ENCODE data around the gene SP6.

SP6 gene

GRCh38 chr17:47850692-47851573 lies at the start of gene SP6:
Gene SP6, minus strand, starts transcription at chr17:47851163. Its CDS starts 2,734 bp downstream, at chr17:47848429.
- TF ChIP-seq CEBPB (IDR thresholded peaks at IDR 0.05) (no peak), CREB1 (IDR thresholded peaks at IDR 0.05; ENCODE audit: low read depth) (no peak), ZBTB7A (IDR thresholded peaks at IDR 0.05; ENCODE audit: low read depth) (peak; percentile 23), YY1 (IDR thresholded peaks at IDR 0.05; ENCODE audit: low read depth) (no peak), TAF1 (IDR thresholded peaks at IDR 0.05; ENCODE audit: low read depth) (no peak; the same call in 1 of the 2 replicates), RAD21 (IDR thresholded peaks at IDR 0.05; ENCODE audit: low read depth) (peak; percentile 7; the same call in 1 of the 2 replicates), REST (IDR thresholded peaks at IDR 0.05; ENCODE audit: low read depth) (no peak), TCF12 (IDR thresholded peaks at IDR 0.05; ENCODE audit: low read depth) (no peak), FOXM1 (IDR thresholded peaks at IDR 0.05; ENCODE audit: borderline replicate concordance, low read depth) (no peak), EGR1 (IDR thresholded peaks at IDR 0.05) (no peak), MAX (IDR thresholded peaks at IDR 0.05) (peak; percentile 51), EP300 (IDR thresholded peaks at IDR 0.05; ENCODE audit: borderline replicate concordance) (no peak), NFIC (IDR thresholded peaks at IDR 0.05) (peak; percentile 26; the same call in 1 of the 2 replicates), TEAD4 (IDR thresholded peaks at IDR 0.05) (no peak; the same call in 1 of the 2 replicates), USF1 (IDR thresholded peaks at IDR 0.05) (no peak)

GRCh38 chr17:47899643-47900042 lies 48.7 kb upstream of the SP6 start:
- TF ChIP-seq TEAD4 (IDR thresholded peaks at IDR 0.05) (no peak), USF1 (IDR thresholded peaks at IDR 0.05) (no peak), MAX (IDR thresholded peaks at IDR 0.05) (no peak), TCF12 (IDR thresholded peaks at IDR 0.05; ENCODE audit: low read depth) (no peak), CREB1 (IDR thresholded peaks at IDR 0.05; ENCODE audit: low read depth) (no peak), RAD21 (IDR thresholded peaks at IDR 0.05; ENCODE audit: low read depth) (no peak), YY1 (IDR thresholded peaks at IDR 0.05; ENCODE audit: low read depth) (no peak), REST (IDR thresholded peaks at IDR 0.05; ENCODE audit: low read depth) (no peak), EP300 (IDR thresholded peaks at IDR 0.05; ENCODE audit: borderline replicate concordance) (no peak), FOXM1 (IDR thresholded peaks at IDR 0.05; ENCODE audit: borderline replicate concordance, low read depth) (no peak), NFIC (IDR thresholded peaks at IDR 0.05) (no peak), EGR1 (IDR thresholded peaks at IDR 0.05) (no peak)

- no peak for TF ChIP-seq TEAD4 (IDR thresholded peaks at IDR 0.05)
- TF ChIP-seq CREB1 (IDR thresholded peaks at IDR 0.05; ENCODE audit: low read depth): no peak
- TF ChIP-seq EGR1 (IDR thresholded peaks at IDR 0.05): no peak
- no peak for TF ChIP-seq YY1 (IDR thresholded peaks at IDR 0.05; ENCODE audit: low read depth)
- TF ChIP-seq FOXM1 (IDR thresholded peaks at IDR 0.05; ENCODE audit: borderline replicate concordance, low read depth): no peak
- no peak for TF ChIP-seq RAD21 (IDR thresholded peaks at IDR 0.05; ENCODE audit: low read depth)
- TF ChIP-seq REST (IDR thresholded peaks at IDR 0.05; ENCODE audit: low read depth): no peak
- no peak for TF ChIP-seq CEBPB (IDR thresholded peaks at IDR 0.05)
- no peak for TF ChIP-seq NFIC (IDR thresholded peaks at IDR 0.05)
- TF ChIP-seq ZBTB7A (IDR thresholded peaks at IDR 0.05; ENCODE audit: low read depth): no peak
- no peak for TF ChIP-seq TCF12 (IDR thresholded peaks at IDR 0.05; ENCODE audit: low read depth)
- no peak for TF ChIP-seq TAF1 (IDR thresholded peaks at IDR 0.05; ENCODE audit: low read depth)
- no peak for TF ChIP-seq MAX (IDR thresholded peaks at IDR 0.05)
- no peak for TF ChIP-seq USF1 (IDR thresholded peaks at IDR 0.05)
- TF ChIP-seq EP300 (IDR thresholded peaks at IDR 0.05; ENCODE audit: borderline replicate concordance): no peak
Observed at GRCh38 chr17:47898241-47898640, 47.3 kb upstream of the SP6 start.
